Tibial nerve (tissue), 3 donors: ENCODE measurements around the gene UBE2R2.
"Not testable (repeated sequence)": the region's sequence is repeated elsewhere in the genome, so short reads cannot be mapped to it uniquely, and the experiment has no call there.

Source experiments
- POLR2A ChIP-seq, 2 donors: fragments of 450-650 bp; IDR thresholded peaks; one replicate each; pipeline ENCODE4 v1.6.1; 2017; ENCODE audit warnings: antibody characterized with exemption in 2 of 2, mild to moderate bottlenecking in 2 of 2, moderate library complexity in 2 of 2
- TF ChIP-seq, protein P1 (sequence below), 5 experiments: fragments of 200-600 bp in 3 of 5; fragments of 450-650 bp in 2 of 5; sonication (generic) in 3 of 5; IDR thresholded peaks; one replicate each; pipeline ENCODE4 v1.5.1; 2016 to 2019; ENCODE audit warnings: antibody characterized with exemption in 5 of 5, mild to moderate bottlenecking in 3 of 5, moderate library complexity in 2 of 5

DNA sequence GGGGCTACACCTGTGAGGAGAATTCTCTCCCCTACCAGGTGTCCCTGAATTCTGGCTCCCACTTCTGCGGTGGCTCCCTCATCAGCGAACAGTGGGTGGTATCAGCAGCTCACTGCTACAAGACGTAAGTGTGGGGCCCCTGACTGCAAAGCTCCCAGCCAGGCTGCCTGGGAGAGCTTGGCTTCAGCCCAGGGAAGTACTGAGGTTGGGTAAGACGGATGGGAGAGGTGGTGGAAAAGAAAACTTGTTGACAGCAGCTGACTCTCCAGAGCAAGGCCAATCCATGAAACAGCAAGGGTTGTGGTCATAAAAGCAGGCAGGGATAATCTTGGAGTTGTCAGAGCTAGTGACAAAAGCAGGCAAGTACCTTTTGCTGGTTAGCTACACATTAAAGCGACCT is 20.3 kb upstream of the UBE2R2 start:
- TF ChIP-seq, protein P1, sequence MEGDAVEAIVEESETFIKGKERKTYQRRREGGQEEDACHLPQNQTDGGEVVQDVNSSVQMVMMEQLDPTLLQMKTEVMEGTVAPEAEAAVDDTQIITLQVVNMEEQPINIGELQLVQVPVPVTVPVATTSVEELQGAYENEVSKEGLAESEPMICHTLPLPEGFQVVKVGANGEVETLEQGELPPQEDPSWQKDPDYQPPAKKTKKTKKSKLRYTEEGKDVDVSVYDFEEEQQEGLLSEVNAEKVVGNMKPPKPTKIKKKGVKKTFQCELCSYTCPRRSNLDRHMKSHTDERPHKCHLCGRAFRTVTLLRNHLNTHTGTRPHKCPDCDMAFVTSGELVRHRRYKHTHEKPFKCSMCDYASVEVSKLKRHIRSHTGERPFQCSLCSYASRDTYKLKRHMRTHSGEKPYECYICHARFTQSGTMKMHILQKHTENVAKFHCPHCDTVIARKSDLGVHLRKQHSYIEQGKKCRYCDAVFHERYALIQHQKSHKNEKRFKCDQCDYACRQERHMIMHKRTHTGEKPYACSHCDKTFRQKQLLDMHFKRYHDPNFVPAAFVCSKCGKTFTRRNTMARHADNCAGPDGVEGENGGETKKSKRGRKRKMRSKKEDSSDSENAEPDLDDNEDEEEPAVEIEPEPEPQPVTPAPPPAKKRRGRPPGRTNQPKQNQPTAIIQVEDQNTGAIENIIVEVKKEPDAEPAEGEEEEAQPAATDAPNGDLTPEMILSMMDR (IDR thresholded peaks at IDR 0.05), result not testable (repeated sequence)
- not testable (repeated sequence) for TF ChIP-seq POLR2A (IDR thresholded peaks at IDR 0.05)
